Endothelial cell of hepatic sinusoid (primary cell): ENCODE measurements around the gene ZNF616.
"Not testable (repeated sequence)": the region's sequence is repeated elsewhere in the genome, so short reads cannot be mapped to it uniquely, and the experiment has no call there.

Source experiments
- in situ Hi-C: cut with HindIII; loops from 2 replicates; pipeline ENCODE4 v1.10.0; 2017; ENCODE audit warnings: low sequenced_read_pairs

The ZNF616 gene

DNA sequence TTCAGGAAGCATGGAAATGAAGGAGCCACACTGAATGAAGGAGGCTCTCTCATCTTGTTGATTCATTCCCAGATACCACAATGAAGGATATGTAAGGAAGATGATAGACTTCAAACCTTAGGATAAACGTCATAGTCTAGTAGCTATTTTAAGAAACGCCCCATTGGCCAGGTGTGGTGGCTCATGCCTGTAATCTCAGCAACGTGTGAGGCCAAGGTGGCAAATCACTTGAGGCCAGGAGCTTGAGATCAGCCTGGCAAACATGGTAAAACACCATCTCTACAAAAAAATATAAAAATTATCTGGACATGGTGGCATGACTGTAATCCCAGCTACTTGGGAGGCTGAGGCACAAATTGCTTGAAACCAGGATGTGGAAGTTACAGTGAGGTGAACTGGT, 27.1 kb downstream of the ZNF616 start:
- in situ Hi-C loops: no loop called here

DNA sequence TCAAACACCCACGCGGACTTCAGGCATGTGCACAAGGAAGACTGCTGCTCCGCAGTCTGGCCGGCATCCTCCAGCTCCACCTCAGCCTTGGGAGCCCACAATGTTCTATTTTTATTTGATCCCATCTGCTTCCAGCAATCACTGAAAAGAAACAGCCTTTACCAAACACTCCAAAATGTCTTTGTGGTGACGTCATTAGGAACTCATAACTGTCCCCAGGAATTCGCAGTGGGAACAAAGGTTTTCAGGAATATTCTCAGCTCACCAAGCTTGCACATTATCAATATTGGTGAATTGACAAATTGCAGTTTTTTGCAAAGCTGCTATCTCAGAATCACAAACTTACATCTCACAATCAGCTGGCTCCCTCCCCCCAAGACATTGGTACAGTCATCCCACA, 29.0 kb downstream of the ZNF616 start:
- in situ Hi-C loops: no loop called here

DNA sequence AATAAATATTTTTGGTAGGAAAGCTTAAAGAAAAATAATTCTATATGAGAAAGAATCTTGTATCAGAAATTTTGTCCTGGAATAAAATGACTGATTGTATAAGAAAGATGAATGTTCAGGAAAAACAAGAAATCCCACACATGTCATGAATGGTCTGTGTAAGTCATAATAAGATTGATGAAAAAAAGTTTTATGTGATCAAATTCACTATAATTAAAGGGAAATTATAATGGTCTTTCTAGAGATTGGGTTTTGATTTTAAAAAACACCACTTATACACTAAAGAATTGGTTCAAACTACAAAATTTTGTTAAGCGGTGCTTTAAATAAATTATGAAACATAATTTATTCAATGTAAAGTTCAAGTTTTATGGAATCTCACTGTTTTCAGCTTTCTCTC, 37.0 kb downstream of the ZNF616 start:
- in situ Hi-C loops: no loop called here

DNA sequence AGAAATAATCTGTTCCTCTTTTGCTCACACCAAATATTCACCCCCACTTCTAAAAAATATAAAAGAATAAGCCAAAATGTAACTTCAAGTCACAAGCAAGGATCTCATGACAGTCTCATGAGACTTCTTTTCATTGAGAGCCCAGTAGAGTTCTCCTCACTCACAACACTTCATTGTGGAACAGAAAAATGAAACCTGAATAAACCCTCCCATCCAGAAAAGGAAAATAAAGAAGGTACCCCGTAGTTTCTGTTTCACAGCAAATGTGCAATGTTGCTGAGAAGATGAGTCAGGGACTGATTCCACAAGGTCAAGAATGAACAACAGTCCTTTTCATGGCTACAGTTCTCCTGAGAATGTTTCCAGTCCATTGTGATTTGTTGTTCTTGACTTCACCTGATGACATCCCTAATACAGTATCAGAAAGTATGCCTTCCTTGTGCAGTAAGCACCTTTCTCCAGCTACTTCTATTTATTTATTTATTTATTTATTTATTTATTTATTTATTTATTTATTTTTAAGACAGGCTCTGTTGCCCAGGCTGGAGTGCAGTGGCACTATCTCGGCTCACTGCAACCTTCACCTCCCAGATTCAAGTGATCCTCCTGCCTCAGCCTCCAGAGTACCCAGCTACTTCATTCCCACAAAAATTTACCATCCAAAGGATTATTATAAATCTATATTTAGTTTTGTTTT, 37.7 kb downstream of the ZNF616 start:
- in situ Hi-C loops: no loop called here

DNA sequence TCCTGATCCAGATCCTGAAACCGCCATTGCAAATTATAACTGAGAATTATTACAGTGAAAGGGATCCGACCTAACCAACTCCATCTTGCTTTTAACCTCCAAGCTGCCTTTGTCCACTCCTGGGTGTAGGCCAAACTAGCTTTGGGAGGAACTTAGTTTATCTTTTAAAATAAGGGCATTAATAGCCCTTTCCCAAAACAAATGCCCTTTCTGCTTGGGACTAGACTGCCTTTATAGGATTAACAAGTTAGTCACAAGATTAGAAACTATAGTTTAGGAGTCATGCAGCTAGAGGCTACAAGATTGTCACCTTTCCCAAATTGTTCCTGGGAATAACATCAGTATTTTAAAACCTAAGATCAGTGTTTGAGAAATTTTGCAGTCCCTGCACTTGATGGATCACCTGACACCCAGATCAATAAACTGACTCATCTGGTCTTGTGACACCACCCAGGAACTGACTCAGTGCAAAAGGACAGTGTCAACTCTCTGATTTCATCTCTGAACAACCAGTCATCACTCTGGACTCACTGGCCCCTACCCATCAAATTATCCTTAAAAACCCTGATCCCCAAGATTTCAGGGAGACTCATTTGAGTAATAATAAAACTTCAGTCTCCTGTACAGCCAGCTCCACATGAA, 40.1 kb downstream of the ZNF616 start:
- in situ Hi-C loops: no loop called here

DNA sequence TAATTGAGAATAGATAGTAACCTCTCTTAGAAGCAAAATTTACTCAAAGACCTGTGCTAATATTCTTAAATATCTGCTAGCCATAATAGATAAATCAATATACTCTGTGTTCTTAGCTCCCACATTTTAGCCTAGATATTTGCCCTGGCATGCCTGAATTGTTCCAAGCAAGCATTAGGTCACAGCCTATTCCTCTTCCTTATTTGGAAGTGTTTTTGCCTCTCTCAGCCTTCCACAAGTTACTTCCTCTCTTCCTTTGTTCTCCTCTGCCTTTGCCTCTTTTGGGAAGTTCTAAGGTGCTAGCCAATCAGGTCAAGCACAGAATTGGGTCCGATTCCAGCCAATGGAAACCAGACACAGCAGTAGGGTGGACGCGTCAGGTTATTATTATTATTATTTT, 43.3 kb downstream of the ZNF616 start:
- in situ Hi-C loops: not testable (repeated sequence)

DNA sequence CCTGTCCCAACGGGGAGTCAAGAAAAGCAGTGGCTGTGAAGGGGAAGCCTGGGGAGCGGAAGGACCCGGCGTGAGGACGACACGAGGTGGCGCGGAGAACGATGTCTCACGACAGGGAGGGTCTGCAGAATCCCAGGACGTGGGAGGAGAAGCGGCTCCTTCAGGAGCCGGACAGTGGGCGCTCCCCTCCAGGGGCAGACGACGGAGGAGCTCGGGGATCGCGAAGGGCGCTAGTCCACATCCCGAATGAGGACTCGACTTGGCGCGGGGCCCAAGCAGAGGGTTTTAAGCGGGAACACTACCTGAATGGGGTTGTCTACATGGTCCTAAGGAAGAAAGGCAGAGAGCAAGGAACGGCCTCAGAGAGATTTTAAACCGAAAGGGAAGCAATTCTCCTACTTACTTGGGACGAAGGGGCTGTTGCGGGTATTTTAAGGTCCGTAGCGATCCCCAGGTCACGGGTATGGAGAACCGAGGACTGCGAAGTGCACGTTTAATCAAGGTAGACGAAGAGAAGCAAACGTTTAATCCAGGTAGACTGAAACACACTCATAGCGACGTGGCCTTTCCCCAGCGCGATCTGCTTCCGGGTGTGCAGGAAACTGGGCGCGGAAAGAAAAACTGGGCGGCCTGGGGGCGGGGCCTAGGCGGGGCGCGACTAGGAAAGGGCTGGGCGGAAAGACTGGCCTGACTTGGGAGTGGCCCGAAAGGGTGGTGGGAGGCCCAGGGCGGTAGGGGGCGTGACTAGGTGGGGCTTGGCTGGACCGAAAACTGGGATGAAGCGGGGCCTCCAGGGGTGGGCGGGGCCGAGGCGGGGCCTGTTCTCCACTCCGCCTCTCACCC, 44.3 kb downstream of the ZNF616 start, which contains the start of gene ZNF841:
Gene ZNF841, minus strand, starts transcription at position 594 of the 843 bp plus-strand sequence. CDS start 10,964 bp downstream, outside the sequence.
- in situ Hi-C loops: no loop called here

DNA sequence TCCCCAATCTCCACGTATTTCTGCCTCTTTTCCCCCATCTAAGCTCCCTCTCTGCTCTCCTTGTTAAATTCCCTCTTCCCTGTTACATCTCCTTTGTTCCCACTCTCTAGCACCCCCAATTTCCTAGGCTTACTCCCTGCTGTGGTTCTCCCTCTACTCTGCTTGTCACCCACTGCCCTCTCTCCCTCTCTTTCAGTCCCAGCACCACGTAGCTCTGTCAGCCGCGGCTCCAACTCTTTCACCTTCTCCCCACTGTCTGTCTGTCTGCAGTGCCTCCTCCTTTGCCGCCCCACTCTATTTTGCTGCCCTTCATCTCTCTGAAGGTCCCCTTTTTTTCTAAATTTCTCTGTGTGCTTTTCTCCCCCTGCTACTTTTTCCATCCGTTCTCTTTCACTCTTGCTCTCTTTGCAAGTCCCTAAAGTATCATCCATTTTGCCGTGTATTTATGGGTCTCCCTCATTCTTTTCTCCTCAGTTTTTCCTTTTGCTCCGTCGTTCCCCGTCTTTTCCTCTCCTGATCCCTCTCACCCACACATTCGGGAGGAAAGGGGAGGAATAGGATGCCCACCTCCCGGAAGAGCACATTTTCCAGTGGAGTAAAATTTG, 45.1 kb downstream of the ZNF616 start:
- in situ Hi-C loops: no loop called here

DNA sequence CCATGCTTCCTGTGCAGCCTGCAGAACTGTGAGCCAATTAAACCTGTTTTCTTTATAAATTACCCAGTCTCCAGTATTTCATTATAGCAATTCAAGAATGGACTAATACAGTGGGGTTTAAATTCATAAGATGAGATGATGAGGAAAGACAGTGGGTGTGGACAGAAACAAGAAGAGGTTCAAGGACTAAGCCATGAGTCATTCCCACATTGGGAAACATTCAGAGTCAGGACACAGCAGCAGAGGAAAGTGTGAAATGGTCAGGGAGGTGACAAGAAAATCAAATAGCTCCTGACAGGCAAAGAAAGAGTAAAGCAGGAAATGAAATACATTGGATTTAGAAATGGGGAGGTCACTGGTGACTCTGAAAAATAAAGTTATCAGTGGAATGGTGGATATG, 53.3 kb downstream of the ZNF616 start:
- in situ Hi-C loops: no loop called here

DNA sequence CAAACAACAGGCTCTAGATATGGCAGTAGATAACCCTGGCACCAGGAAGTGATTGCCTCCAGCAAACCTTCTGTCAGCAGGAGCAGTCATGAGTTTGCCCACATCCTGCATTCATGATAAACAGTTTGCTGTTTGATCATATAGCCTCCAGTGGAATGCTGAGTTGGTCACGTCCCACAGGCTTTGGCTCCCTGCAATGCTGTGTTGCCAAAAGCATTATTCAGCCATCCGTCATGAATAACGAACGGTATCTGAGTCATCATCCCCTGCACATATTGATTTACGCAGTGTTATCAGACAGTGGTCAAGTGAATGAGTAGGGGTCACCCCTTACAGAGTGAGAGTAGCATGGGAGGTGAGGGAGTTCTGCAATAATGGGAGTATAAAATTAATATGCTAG, 69.2 kb downstream of the ZNF616 start:
- in situ Hi-C loops: no loop called here

DNA sequence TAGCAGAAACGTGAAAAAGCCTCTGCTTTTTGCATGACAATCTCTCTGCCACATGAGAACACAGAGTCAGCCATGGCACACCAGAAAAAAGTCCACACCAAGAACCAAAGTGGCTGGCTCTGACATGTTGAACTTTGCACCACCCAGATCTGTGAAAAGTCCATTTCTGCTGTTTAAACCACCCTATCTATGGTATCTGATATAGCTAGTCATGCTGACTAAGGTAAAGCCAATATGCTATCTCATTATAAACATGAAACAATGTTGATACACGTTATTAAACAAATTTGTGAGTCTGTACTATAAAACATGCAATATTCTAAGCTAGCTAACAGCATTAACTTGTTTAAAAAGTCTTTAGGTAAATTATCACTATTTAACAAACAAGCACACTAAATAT, 70.1 kb downstream of the ZNF616 start:
- in situ Hi-C loops: no loop called here

DNA sequence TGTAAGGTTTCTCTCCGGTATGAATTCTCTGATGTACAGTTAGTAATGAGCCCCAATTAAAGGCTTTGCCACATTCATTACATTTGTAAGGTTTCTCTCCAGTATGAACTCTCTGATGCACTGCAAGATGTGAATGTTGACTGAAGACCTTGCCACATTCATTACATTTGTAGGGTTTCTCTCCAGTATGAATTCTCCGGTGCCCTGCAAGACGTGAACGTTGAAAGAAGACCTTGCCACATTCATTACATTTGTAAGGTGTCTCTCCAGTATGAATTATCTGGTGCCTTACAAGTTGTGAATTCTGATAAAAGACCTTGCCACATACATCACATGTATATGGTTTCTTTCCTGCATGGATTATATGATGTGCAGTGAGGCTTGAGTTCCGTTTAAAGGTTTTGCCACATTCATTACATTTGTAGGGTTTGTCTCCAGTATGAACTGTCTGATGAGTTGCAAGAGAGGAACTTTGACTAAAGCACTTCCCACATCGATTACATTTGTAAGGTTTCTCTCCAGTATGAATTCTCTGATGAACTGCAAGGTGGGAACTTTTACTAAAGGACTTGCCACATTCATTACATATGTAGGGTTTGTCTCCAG, 73.4 kb downstream of the ZNF616 start:
- in situ Hi-C loops: no loop called here

DNA sequence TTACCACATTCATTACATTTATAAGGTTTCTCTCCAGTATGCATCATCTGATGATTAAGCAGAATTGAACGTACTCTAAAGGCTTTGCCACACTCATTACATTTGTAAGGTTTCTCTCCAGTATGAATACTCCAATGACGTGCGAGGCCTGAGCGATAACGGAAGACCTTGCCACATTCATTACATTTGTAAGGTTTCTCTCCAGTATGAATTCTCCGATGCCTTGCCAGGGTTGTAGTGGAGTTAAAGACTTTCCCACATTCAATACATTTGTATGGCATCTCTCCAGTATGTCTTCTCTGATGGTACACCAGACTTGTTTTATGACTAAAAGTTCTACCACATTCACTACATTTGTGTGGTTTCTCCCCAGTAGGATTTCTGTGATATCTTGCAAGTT, 74.3 kb downstream of the ZNF616 start:
- in situ Hi-C loops: no loop called here
